HG03175 (cell line): Measurements from ENCODE around the gene HEPHL1.
"Not testable (repeated sequence)": the region's sequence is repeated elsewhere in the genome, so short reads cannot be mapped to it uniquely, and the experiment has no call there.

Source experiments
- ATAC-seq: cut with Tn5 transposase; IDR thresholded peaks from one replicate; pipeline ENCODE4 v1.9.1; 2021; ENCODE audit warnings: mild to moderate bottlenecking, moderate library complexity; ENCODE audit not compliant: unreplicated experiment

The HEPHL1 gene

GRCh38 chr11:94077552-94078293 is 56.6 kb downstream of the HEPHL1 start:
- ATAC-seq: no peak

- ATAC-seq: no peak
Observed at GRCh38 chr11:94084164-94084563, 63.0 kb downstream of the HEPHL1 start.

GRCh38 chr11:94088906-94089305 is 67.8 kb downstream of the HEPHL1 start:
- ATAC-seq: no peak

GRCh38 chr11:94089341-94089740 is 68.2 kb downstream of the HEPHL1 start:
- no peak for ATAC-seq

- no peak for ATAC-seq
Observed at GRCh38 chr11:94090401-94090800, 69.2 kb downstream of the HEPHL1 start.

GRCh38 chr11:94091091-94091490 is 69.9 kb downstream of the HEPHL1 start:
- no peak for ATAC-seq

- ATAC-seq: no peak
Observed at GRCh38 chr11:94100253-94100652, 79.1 kb downstream of the HEPHL1 start.

- no peak for ATAC-seq
Observed at GRCh38 chr11:94103471-94103870, 82.3 kb downstream of the HEPHL1 start.

- ATAC-seq: no peak
Observed at GRCh38 chr11:94104734-94105133, 83.6 kb downstream of the HEPHL1 start.

- ATAC-seq: no peak
Observed at GRCh38 chr11:94106716-94107115, 85.6 kb downstream of the HEPHL1 start.

GRCh38 chr11:94107363-94107762 is 86.2 kb downstream of the HEPHL1 start:
- no peak for ATAC-seq

- no peak for ATAC-seq
Observed at GRCh38 chr11:94111241-94111640, 90.1 kb downstream of the HEPHL1 start.

GRCh38 chr11:94111660-94112059 is 90.5 kb downstream of the HEPHL1 start:
- ATAC-seq: no peak

- no peak for ATAC-seq
Observed at GRCh38 chr11:94112206-94112953, 91.2 kb downstream of the HEPHL1 start.

GRCh38 chr11:94117197-94117574 is 96.0 kb downstream of the HEPHL1 start:
- ATAC-seq: no peak

GRCh38 chr11:94117871-94118270 is 96.7 kb downstream of the HEPHL1 start:
- ATAC-seq: no peak

GRCh38 chr11:94119676-94120075 is 98.5 kb downstream of the HEPHL1 start:
- ATAC-seq: not testable (repeated sequence)

GRCh38 chr11:94120516-94120915 is 99.4 kb downstream of the HEPHL1 start:
- not testable (repeated sequence) for ATAC-seq

GRCh38 chr11:94120946-94121345 is 99.8 kb downstream of the HEPHL1 start:
- no peak for ATAC-seq

GRCh38 chr11:94125407-94126115 is 104.4 kb downstream of the HEPHL1 start:
- no peak for ATAC-seq

- no peak for ATAC-seq
Observed at GRCh38 chr11:94127638-94128037, 106.5 kb downstream of the HEPHL1 start.

- ATAC-seq: peak; percentile 25
Observed at GRCh38 chr11:94128291-94128745, 107.2 kb downstream of the HEPHL1 start.
